HG02852 (cell line): ENCODE measurements around the gene SPNS1.
"Not testable (repeated sequence)": the region's sequence is repeated elsewhere in the genome, so short reads cannot be mapped to it uniquely, and the experiment has no call there.

Experiments
- ATAC-seq: cut with Tn5 transposase; IDR thresholded peaks from one replicate; pipeline ENCODE4 v1.9.1; 2021; ENCODE audit warnings: mild to moderate bottlenecking, moderate library complexity; ENCODE audit not compliant: unreplicated experiment

The SPNS1 gene

DNA sequence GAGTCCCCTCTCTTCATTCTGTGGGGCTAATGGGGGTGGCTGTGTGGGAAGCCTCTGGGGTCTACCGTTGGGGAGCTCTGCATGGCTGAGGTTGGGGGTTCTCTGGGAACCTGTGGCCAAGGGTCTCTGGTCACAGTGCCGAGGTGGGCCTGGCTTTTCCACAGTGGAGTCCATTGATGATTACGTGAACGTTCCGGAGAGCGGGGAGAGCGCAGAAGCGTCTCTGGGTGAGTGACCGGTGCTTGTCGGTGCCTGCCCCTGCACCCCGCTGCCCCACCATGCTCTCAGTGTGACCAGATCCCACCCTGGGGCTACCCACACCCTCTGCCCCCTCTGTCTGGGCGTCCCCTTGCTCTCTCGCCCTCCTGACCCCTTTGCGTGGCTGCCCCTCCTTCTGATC lies 14.8 kb downstream of the SPNS1 start:
- ATAC-seq: no peak

DNA sequence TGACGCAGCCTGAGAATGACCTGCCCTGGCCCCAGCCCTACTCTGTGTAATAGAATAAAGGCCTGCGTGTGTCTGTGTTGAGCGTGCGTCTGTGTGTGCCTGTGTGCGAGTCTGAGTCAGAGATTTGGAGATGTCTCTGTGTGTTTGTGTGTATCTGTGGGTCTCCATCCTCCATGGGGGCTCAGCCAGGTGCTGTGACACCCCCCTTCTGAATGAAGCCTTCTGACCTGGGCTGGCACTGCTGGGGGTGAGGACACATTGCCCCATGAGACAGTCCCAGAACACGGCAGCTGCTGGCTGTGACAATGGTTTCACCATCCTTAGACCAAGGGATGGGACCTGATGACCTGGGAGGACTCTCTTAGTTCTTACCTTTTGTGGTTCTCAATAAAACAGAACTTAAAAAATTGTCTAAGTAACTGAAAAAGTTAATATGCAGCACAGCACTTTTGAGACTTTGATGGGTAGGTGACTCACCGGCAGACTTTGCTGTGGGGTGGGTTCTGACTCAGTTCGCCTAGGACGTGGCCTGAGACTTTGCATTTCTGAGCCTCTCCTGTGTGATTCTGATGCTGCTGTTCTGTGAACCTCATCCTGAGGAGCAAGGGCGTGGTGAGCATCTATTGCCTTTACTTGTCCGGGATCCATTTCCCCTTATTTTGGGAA lies 15.9 kb downstream of the SPNS1 start:
- ATAC-seq: no peak

DNA sequence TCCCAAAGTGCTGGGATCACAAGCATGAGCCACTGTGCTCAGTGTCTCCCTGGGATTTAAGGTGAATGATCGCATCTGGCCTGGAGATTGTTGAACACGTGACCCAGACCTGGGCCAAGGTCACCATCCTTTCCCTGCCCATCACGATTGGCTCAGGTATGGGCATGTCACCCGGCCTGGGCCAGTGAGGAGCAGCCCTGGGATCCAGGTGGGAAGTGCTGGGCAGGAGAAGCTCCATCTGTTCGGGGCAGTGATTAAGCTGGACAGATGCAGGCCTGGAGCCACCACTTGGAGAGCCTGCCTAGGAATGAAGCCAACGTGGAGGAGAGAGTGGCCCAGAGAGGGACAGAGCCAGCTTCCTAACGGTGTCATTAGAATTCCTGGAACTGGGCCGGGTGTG lies 17.1 kb downstream of the SPNS1 start:
- no peak for ATAC-seq

DNA sequence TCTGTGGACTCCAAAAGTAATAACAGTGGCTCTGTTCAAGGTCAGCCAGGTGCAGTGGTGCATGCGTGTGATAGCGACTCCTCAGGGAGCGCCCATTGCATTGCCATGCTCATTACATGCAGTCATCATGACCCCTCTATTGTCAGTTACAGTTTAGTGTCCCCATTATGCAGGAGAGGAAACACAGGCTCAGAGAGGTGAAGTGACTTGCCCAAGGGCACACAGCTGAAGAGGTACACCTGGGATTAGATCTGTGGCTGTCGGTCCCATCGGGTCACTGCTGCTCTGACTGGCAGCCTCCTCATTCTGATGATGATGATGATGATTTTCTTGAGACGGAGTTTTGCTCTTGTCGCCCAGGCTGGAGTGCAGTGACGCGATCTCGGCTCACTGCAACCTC lies 17.9 kb downstream of the SPNS1 start:
- no peak for ATAC-seq

DNA sequence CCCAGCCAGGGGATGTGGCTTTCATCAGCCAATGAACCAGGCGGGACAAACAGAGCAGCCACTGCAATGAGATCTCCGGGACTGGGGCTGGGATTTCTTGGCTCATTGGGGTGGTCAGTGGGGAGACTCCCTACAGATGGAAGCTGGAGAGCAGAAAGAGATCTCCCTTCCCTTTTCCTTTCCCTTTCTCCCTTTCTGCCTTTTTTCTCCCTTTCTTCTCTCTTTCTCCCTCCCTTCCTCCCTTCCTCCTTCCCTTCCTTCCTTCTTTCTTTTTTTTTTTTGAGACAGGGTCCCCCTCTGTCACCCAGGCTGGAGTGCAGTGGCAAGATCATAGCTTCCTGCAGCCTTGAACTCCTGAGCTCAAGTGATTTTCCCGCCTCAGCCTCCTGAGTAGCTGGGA lies 24.3 kb downstream of the SPNS1 start:
- no peak for ATAC-seq

DNA sequence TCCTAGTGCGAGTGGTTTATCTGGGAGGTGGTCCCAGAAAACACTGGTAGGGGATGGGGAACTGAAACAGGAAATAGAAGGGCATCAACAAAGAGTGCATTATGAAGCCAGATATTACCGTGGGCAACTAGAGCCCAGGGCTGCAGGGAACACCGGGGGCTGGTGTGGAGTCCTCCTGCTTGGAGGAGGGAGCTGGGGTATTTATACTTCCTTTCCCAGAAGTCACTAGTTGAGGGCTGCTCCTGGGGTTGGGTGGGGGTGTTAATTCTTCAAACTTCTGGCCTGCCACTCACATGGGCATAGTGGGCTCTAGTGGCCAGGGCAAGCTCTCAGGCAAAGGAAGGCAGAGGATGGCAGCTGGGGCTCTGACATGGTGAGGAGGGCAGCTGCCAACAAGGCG lies 25.0 kb downstream of the SPNS1 start:
- ATAC-seq: no peak

DNA sequence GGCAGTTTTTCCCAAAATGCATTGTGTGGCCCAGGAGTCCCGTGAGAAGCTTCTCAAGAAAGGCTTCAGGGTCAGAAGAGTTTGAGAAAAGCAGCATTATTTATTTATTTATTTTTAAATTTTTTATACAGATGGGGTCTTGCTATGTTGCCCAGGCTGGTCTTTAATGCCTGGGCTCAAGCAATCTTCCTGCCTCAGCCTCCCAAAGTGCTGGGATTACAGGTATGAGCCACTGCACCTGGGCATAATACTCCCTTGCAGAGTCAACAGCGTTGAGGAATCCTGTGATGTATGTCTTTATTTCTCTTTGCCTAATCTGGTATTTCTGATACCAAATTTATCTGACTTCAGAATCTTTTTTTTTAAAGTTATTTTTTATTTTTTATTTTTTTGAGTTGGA lies 25.4 kb downstream of the SPNS1 start:
- no peak for ATAC-seq

DNA sequence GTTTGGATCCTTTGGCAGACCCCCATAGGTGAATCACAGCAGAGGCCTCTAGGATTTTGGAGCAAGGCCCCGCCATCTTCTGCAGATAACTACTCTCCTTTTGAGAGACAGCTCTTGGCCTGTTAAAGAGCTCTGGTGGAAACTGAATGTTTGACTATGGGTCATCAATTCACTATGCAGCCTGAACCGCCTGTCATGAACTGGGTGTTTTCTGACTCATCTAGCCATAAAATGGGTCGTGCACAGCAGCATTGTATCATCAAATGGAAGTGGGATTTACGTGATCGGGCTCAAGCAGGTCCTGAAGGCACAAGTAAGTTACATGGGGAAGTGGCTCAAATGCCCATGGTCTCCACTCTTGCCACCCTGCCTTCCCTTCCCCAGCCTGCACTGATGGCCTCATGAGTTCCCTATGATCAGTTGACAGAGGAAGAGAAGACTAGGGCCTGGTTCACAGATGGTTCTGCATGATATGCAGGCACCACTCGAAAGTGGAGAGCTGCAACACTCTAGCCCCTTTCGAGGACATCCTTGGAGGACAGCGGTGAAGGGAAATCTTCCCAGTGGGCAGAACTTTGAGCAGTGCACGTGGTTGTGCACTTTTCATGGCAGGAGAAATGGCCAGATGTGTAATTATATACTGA lies 30.0 kb downstream of the SPNS1 start:
- not testable (repeated sequence) for ATAC-seq

DNA sequence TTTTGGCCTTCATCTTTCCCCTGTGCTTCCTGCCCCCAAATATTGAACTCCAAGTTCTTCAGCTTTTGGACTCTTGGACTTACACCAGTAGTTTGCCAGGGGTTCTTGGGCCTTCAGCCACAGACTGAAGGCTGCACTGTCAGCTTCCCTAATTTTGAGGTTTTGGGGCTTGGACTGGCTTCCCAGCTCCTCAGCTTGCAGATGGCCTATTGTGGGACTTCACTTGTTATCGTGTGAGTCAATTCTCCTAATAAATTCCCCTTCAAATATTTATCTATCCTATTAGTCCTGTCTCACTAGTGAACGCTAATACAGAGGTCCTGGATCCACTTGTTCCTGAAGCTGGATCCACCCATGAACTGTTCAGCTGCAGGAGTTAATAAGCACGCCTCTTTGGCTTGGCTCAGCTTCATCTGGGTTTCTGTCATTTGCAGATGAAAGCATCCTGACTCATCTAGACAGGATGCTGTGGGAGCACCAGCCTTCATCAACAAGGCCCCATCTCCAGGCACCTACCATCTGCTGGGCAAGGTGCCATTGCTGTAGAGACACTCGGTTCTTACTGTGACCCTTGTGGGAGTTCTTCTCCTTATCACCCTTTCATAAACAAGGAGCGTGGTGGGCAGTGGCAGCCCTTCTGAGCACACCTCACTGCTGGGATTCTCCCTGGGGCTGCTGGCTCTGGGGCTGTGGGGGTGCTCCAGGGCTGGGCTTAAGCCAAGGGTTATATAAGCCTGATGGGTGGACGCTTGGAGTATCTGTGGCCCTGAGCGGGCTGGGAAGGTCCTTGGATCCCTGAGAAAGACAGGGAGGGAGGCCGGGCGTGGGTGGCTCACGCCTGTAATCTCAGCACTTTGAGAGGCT lies 33.4 kb downstream of the SPNS1 start:
- ATAC-seq: no peak

DNA sequence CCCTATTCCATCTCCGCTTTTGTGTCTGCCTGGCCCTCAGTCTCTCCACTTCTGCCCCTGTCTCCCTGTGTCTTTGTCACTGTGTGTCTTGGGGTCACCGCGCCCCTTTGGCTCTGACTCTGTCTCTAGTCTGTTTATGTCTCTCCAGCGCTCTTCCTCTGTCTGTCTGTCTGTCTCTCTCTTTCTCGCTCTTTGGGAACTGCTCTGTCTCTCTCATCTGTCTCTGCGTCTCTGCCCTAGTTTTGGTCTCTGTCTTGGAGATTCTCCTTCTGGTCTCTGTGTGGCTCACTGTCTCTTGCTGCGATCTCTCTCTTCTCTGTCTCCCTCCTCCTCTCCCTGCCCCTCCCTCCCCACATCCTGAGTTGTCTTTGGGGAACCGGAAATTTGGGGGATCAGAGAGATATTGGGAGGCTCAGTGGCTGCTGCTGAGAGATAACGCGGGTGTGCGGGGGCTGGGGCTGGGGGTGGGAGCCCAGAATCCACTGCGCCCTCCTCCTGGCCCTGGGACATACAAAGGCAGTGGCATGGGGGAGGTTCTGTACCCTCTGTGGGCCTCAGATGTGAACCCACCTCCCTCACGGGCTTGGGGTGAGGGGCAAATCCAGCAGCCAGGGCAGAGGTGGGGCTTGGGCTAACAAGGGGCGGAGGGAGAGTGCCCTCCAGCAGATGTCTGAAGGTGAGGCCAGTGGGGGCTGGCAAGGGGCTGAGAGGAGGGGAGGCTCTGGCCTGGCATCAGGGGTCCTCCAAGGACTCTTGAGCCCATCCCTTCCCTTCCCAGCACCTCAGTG lies 34.7 kb downstream of the SPNS1 start:
- ATAC-seq: no peak

DNA sequence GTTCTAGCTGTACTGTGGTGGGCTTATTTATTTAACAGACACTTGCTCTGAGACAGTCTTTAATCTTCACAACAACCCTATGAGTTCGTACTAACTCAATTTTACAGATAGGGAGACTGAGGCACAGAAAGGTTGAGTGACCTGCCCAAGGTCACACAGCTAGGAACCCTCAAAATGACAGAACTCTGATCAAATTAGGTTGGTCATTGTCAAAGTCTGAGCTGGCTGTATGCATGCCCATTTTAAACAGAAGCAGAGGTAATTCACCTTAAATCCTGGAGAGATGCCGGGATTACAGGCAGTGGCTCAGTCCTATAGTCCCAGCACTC lies 35.2 kb downstream of the SPNS1 start:
- ATAC-seq: no peak

DNA sequence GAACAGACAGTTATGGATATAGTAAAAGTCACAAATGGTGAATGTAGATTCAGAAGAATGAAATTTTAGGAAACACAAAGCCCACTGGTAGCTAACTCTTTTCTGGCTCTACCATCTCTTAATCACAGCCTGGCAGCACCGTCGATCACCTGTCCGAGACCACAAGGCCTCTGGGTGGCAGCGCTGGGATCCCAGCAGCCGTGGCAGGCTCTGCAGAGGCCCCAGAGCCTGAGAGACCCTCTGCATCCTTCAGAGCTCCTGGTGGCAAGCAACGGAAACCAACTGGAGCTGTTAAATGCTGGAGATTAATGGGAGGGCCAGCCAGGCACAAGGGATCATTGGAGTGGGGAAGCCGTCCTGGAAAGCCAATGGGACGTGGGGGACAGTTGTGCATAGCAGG lies 36.5 kb downstream of the SPNS1 start:
- no peak for ATAC-seq

DNA sequence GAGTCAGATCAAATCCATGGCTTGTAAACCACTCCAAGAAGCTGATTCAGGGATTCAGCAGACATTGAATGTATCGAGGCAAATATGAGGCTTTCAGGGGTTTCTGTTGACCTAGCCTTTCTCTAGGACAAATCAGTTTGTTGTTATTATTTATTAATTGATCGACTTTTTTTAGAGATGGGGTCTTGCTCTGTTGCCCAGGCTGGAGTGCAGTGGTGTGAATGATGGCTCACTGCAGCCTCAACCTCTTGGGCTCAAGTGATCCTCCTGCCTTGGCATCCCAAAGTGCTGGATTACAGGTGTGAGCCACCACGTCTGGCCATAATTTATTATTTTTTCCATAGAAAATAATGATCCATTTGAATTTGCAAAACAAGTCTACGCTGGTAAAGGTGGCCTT lies 37.3 kb downstream of the SPNS1 start:
- ATAC-seq: no peak

DNA sequence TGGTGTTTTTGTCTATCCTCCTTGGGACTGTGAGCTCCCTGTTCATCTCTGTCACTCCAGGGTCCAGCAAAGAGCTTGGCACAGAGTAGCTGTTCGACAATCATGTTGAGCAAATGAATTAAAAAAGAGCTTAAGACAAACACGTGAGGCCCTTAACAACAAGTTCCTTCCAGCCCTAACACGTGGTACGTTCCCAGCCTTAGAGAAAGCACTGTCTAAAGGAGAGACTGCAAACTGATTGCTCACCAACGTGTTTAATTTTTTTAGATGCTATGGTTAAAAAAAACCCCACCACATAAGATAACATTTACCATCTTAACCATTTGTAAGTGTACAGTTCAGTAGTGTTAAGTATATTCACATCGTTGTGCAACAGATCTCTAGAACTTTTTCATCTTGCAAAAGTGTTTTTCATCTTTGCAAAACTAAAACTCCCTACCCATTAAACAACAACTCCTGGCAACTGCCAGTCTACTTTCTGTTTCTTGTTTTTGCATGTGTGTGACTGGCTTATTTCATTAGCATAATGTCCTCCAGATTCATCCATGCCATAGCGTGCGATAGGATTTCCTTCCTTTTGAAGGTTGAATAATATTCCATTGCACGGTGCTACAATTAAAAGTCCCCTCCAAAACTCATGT lies 38.5 kb downstream of the SPNS1 start:
- no peak for ATAC-seq

DNA sequence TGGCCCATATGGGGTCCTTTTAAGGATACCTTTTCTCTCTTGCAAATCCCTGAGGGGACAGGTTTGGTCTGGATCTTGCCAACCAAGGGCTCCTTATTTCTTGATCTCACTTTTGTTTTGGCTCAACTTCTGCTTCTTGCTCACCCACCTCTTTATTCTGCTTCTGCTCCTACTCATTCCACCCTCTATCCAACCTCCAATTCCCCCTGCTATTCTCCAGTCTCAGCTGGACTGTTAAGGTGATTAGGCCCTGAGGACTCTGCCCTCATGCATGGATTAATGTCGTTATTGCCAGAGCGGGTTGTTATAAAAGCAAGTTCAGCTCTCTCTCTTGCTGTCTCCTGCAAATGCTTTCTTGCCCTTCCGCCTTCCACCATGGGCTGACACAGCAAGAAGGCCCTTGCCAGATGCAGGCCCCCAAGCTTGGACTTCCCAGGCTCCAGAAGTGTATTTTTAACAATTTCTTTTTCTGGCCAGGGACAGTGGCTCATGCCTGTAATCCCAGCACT lies 40.0 kb downstream of the SPNS1 start:
- ATAC-seq: no peak

DNA sequence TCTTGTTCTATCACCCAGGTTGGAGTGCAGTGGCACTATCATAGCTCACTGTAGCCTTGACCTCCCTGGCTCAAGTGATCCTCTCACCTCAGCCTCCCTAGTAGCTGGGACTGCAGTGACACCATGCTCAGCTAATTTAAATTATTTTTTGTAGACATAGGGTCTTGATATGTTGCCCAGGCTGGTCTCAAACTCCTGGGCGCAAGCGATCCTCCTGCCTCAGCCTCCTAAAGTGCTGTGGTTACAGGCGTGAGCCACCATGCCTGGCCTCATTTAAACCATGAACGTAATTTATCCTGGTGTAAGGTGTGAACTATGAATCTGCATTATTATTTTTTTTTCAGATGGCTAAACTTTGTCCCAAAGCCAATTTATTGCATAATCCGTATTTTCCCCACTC lies 47.6 kb downstream of the SPNS1 start:
- no peak for ATAC-seq

DNA sequence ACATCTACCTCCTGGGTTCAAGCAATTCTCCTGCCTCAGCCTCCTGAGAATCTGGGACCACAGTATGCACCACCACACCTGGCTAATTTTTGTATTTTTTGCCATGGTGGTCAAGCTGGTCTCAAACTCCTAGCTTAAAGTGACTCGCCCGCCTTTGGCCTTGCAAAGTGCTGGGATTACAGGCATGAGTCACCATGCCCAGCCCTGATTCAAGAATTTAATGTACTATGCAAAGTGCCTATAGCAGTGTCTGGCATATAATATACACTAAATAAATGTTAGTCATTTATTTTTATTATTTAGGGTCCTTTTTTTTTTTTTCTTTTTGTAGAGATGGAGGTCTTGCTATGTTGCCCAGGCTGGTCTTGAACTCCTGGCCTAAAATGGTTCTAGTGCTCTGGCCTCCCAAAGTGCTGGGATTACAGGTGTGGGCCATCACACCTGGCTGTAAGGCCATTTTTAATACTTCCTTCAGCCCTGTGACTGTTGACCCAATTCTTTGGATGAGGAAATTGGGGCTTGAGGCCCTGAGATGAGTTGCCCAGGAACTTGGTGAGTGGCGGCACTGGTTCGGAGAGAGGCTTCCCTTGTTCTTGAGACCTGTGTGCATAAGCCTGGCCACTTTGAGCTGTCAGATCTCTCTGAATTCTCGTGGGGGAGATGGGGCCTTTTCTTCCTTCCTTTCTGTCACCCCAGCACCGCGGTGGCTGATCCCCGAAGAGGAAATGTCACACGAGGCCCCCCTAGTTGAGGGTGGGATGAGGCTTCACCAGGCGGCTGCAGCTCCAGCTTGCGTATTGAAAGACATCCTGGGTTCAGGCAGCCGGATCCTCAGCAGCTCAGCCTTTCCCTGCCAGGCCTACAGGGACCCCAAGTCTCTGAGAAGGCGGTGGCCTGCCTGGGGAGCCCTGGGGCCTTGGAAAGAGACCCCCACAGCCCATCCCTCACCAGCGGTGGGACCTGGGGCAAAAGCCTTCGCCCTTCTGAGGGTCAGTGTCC lies 49.0 kb downstream of the SPNS1 start:
- ATAC-seq: no peak

DNA sequence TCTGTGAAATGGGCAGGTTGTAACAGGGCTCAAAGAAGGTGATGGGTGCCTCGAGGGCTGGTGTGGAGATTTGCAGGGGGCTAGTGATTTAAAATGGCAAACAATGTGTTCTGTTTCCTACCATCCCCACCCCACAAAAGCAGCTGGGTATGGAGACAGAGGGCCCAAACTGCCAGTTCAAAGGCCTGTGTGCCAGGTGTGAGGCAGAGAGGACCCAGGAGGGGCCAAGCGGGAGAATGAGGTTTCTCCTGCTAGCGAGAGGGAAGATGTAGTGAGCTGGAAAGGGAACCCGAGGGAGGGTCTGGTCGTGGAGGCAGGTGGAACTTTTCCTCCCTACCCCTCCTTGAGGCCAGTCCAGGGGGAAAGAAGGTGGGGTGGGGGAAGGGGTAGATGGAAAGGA lies 49.7 kb downstream of the SPNS1 start:
- ATAC-seq: no peak

DNA sequence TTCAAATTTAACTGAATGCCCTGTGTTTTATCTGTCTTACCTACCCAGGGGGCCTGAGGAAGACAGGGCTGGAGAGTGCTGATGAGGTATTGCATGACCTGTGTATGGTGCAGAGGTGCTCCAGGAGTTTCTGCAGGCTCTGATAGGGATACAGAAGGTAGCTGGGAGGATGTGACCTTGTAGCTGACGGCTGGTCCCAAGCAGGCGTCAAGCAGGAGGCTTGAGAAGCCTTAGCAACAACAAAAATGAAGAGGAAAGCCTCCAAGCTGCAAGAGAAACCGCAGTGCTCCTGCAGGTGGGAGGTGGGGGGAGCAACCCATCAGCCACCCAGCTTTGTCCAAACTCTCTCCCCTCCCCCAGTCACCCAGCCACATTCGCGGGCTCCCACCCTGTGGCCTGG lies 50.6 kb downstream of the SPNS1 start:
- ATAC-seq: no peak

DNA sequence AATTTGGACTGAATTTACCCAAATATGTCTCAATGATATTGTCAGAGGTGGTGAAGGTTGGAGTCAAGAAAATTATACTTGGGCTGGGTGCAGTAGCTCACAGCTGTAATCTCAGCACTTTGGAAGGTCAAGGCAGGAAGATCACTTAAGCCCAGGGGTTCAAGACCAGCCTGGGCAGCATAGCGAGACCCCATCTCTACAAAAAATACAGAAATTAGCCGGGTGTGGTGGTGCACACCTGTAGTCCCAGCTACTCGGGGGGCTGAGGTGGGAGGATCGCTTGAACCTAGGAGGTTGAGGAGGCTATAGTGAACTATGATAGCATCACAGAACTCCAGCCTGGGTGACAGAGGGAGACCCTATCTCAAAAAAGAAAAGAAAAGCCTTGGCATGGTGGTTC lies 51.2 kb downstream of the SPNS1 start:
- ATAC-seq: no peak
